Astrocyte (in vitro differentiated cells and primary cell): ENCODE data around the gene CLCN6. TPM values are rescaled to one million over a fixed set of nuclear protein-coding genes. Genes with fewer than 3 reads are reported as not detected.
A peak's percentile ranks its signal among the peaks of the same experiment; 100 is the strongest.

Source experiments
- DNase-seq: peaks from one replicate; pipeline ENCODE4 v3.0.0-alpha.2; 2010; ENCODE audit warnings: low read depth
- FAIRE-seq: peaks from 2 replicates; lab custom pipeline; 2011; peaks lifted over from hg19 to GRCh38; lab: Jason Lieb, UNC
- H2AFZ ChIP-seq: 2 replicates; pipeline ENCODE4 v1.6.0; 2012; ENCODE audit warnings: low read depth, low read length, inconsistent platforms
- H3K27ac ChIP-seq: 2 replicates; pipeline ENCODE4 v1.5.1; 2011; ENCODE audit warnings: low read depth, low read length, inconsistent platforms
- H3K27me3 ChIP-seq: 2 replicates; pipeline ENCODE4 v1.6.0; 2011; ENCODE audit warnings: low read length, inconsistent platforms; ENCODE audit not compliant: insufficient read depth
- H3K36me3 ChIP-seq: 2 replicates; pipeline ENCODE4 v1.5.1; 2011; ENCODE audit warnings: low read length, inconsistent platforms; ENCODE audit not compliant: insufficient read depth
- H3K4me1 ChIP-seq: 2 replicates; pipeline ENCODE4 v1.5.1; 2011; ENCODE audit warnings: low read length, inconsistent platforms; ENCODE audit not compliant: insufficient read depth
- H3K4me2 ChIP-seq: 2 replicates; pipeline ENCODE4 v1.6.0; 2012; ENCODE audit warnings: low read length, inconsistent platforms
- H3K4me3 ChIP-seq: 2 replicates; pipeline ENCODE4 v1.5.1; 2011; ENCODE audit warnings: low read depth, mild to moderate bottlenecking, low read length, inconsistent platforms; ENCODE audit not compliant: insufficient read depth
- H3K79me2 ChIP-seq: 2 replicates; pipeline ENCODE4 v1.6.0; 2012; ENCODE audit warnings: mild to moderate bottlenecking, low read length, inconsistent platforms; ENCODE audit not compliant: insufficient read depth
- H3K9ac ChIP-seq: 2 replicates; pipeline ENCODE4 v1.6.0; 2012; ENCODE audit warnings: mild to moderate bottlenecking, low read length, inconsistent platforms
- H3K9me3 ChIP-seq: 2 replicates; pipeline ENCODE4 v1.5.1; 2012; ENCODE audit warnings: low read depth, mild to moderate bottlenecking, low read length, inconsistent platforms; ENCODE audit not compliant: insufficient read depth
- H4K20me1 ChIP-seq: 2 replicates; pipeline ENCODE4 v1.6.0; 2012; ENCODE audit warnings: low read length, inconsistent platforms; ENCODE audit not compliant: insufficient read depth
- H3K27ac Mint-ChIP-seq: one replicate; pipeline ENCODE4 v1.8.0; 2021; ENCODE audit warnings: mild to moderate bottlenecking, mixed read lengths; ENCODE audit not compliant: unreplicated experiment
- H3K27me3 Mint-ChIP-seq: one replicate; pipeline ENCODE4 v1.8.0; 2021; ENCODE audit warnings: low read depth, mixed read lengths; ENCODE audit not compliant: unreplicated experiment
- H3K36me3 Mint-ChIP-seq: one replicate; pipeline ENCODE4 v1.8.0; 2021; ENCODE audit warnings: low read depth, mixed read lengths; ENCODE audit not compliant: unreplicated experiment
- H3K4me1 Mint-ChIP-seq: one replicate; pipeline ENCODE4 v1.8.0; 2021; ENCODE audit warnings: low read depth, mixed read lengths; ENCODE audit not compliant: unreplicated experiment
- H3K4me3 Mint-ChIP-seq: one replicate; pipeline ENCODE4 v1.8.0; 2021; ENCODE audit warnings: mild to moderate bottlenecking, moderate library complexity, mixed read lengths; ENCODE audit not compliant: unreplicated experiment
- H3K9me3 Mint-ChIP-seq: one replicate; pipeline ENCODE4 v1.8.0; 2021; ENCODE audit warnings: mild to moderate bottlenecking, mixed read lengths; ENCODE audit not compliant: unreplicated experiment
- EZH2 ChIP-seq: IDR thresholded peaks from 2 replicates; pipeline ENCODE4 v1.6.1; 2012; ENCODE audit warnings: mild to moderate bottlenecking, low read length, inconsistent platforms; ENCODE audit not compliant: insufficient read depth
- total RNA-seq: library from RNA; stranded (reverse); gene quantifications from 2 replicates; pipeline ENCODE4 v1.2.1, GENCODE V29; 2021
- TF ChIP-seq, protein P1 (sequence below): IDR thresholded peaks from 2 replicates; pipeline ENCODE4 v1.5.1; 2011; ENCODE audit warnings: low read depth, mild to moderate bottlenecking, inconsistent platforms, low read length, moderate library complexity; ENCODE audit not compliant: insufficient read depth

CLCN6 gene
- total RNA-seq, 1 donor from 2014 or later: 22.4 TPM

- Histone ChIP-seq H3K36me3 (no peaks in the 10 kb centered on the region), H3K4me1 (peaks cover 6% of the 10 kb centered on the region), H3K9ac (no peak overlapping the region), H3K4me2 (no peak overlapping the region), H3K27ac (no peak overlapping the region), H3K9me3 (no peaks in the 10 kb centered on the region), H3K27me3 (no peaks in the 10 kb centered on the region), H4K20me1 (no peaks in the 10 kb centered on the region), H2AFZ (no peak overlapping the region), H3K79me2 (no peaks in the 10 kb centered on the region), H3K4me3 (no peak overlapping the region)
- Mint-ChIP-seq H3K27ac (no peak overlapping the region), H3K27me3 (no peaks in the 10 kb centered on the region), H3K4me1 (peaks cover 19% of the 10 kb centered on the region), H3K36me3 (peaks cover 38% of the 10 kb centered on the region), H3K9me3 (no peaks in the 10 kb centered on the region), H3K4me3 (no peak overlapping the region)
- TF ChIP-seq EZH2: no peak
- TF ChIP-seq, protein P1, sequence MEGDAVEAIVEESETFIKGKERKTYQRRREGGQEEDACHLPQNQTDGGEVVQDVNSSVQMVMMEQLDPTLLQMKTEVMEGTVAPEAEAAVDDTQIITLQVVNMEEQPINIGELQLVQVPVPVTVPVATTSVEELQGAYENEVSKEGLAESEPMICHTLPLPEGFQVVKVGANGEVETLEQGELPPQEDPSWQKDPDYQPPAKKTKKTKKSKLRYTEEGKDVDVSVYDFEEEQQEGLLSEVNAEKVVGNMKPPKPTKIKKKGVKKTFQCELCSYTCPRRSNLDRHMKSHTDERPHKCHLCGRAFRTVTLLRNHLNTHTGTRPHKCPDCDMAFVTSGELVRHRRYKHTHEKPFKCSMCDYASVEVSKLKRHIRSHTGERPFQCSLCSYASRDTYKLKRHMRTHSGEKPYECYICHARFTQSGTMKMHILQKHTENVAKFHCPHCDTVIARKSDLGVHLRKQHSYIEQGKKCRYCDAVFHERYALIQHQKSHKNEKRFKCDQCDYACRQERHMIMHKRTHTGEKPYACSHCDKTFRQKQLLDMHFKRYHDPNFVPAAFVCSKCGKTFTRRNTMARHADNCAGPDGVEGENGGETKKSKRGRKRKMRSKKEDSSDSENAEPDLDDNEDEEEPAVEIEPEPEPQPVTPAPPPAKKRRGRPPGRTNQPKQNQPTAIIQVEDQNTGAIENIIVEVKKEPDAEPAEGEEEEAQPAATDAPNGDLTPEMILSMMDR: no peak
- DNase-seq (no peak), FAIRE-seq (no peak)
These were observed 9.8 kb upstream of the CLCN6 start for GRCh38 chr1:11796036-11796828.

DNA sequence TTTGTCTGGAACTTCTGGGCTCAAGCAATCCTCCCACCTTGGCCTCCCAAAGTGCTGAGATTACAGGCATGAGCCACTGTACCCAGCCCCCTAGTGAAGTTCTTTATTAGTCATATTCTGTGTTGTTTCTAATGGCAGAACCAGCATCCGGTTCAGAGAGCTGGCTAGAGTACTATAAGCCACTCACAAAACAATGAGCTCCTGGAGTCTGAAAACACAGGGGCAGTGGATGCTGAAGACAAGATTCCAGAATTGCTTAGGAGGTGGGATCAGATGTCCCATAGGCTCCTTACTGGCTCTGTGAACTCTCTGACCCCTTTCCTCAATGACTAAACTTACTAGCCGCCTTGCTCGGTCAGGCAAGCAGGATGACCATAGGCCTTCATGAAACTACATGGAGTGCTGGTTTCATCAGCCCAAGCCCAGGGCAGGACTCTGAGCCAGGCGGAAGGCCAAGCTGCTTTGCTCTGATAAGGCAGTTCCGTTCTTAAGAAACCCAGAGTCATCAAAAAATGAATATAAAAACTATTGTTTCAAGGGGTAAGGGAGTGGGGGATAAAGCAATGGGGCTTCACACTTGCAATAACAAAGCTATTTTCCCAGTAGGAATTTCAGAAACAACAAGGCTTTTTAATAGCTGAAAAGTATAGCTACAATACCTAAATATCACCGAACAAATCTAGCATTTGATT, 8.3 kb upstream of the CLCN6 start:
- H3K27ac Mint-ChIP-seq: peak overlapping the region; percentile 53
- Histone ChIP-seq H3K79me2 (no peaks in the 10 kb centered on the region), H3K27ac (no peak overlapping the region), H3K4me2 (no peak overlapping the region), H3K4me1 (peaks cover 11% of the 10 kb centered on the region), H3K9me3 (no peaks in the 10 kb centered on the region), H3K4me3 (no peak overlapping the region), H3K9ac (no peak overlapping the region), H2AFZ (no peak overlapping the region), H4K20me1 (no peaks in the 10 kb centered on the region), H3K36me3 (no peaks in the 10 kb centered on the region), H3K27me3 (no peaks in the 10 kb centered on the region)
- TF ChIP-seq, protein P1: no peak
- no peak for TF ChIP-seq EZH2
- FAIRE-seq (no peak), DNase-seq (no peak)
- H3K4me3 Mint-ChIP-seq: no peak overlapping the region
- peaks cover 29% of the 10 kb centered on the region for H3K36me3 Mint-ChIP-seq
- H3K27me3 Mint-ChIP-seq: no peaks in the 10 kb centered on the region
- H3K4me1 Mint-ChIP-seq: peaks cover 13% of the 10 kb centered on the region
- no peaks in the 10 kb centered on the region for H3K9me3 Mint-ChIP-seq
